Activated naive CD4-positive, alpha-beta T cell treated with anti-CD3 and anti-CD28 coated beads, Interleukin-2, amount 10 ng/mL, durations not matched to agents 7 days and 5 days (primary cell): ENCODE results near the gene NKAPD1.

Experiments used
- CTCF ChIA-PET: fragments of 350-600 bp; sonication (Branson Sonifier 250); formaldehyde crosslinking; loops from one replicate; lab custom pipeline; 2021; ENCODE audit warnings: antibody characterized with exemption; lab: Charles Lee
- DNase-seq: peaks from one replicate; pipeline ENCODE4 v3.0.0-alpha.2; 2020
- H3K27ac Mint-ChIP-seq: one replicate; pipeline ENCODE4 v1.8.0; 2021; ENCODE audit warnings: mild to moderate bottlenecking, moderate library complexity, mixed read lengths
- H3K27me3 Mint-ChIP-seq: one replicate; pipeline ENCODE4 v1.8.0; 2021; ENCODE audit warnings: mild to moderate bottlenecking, mixed read lengths
- H3K36me3 Mint-ChIP-seq: one replicate; pipeline ENCODE4 v1.8.0; 2021; ENCODE audit warnings: mixed read lengths
- H3K4me1 Mint-ChIP-seq: one replicate; pipeline ENCODE4 v1.8.0; 2021; ENCODE audit warnings: mixed read lengths
- H3K4me3 Mint-ChIP-seq: one replicate; pipeline ENCODE4 v1.8.0; 2021; ENCODE audit warnings: mild to moderate bottlenecking, moderate library complexity, mixed read lengths
- H3K9me3 Mint-ChIP-seq: one replicate; pipeline ENCODE4 v1.8.0; 2021; ENCODE audit warnings: mixed read lengths

The NKAPD1 gene

GRCh38 chr11:112106070-112106469 lies 32.0 kb downstream of the NKAPD1 start:
- H3K36me3 Mint-ChIP-seq = no peaks in the 10 kb centered on the region
- CTCF ChIA-PET = no interaction called here

GRCh38 chr11:112113539-112114457 lies 39.7 kb downstream of the NKAPD1 start:
- H3K4me1 Mint-ChIP-seq = peaks cover 12% of the 10 kb centered on the region
- DNase-seq = no peak

More at GRCh38 chr11:112106070-112106469, 32.0 kb downstream of the NKAPD1 start:
- Mint-ChIP-seq H3K9me3 (no peaks in the 10 kb centered on the region), H3K4me3 (no peak overlapping the region), H3K27me3 (no peaks in the 10 kb centered on the region), H3K27ac (no peak overlapping the region), H3K4me1 (no peaks in the 10 kb centered on the region)
- no peak for DNase-seq

GRCh38 chr11:112114460-112114859 lies 40.4 kb downstream of the NKAPD1 start:
- DNase-seq = no peak
- H3K4me3 Mint-ChIP-seq = no peak overlapping the region

More at GRCh38 chr11:112113539-112114457, 39.7 kb downstream of the NKAPD1 start:
- H3K27me3 Mint-ChIP-seq = no peaks in the 10 kb centered on the region
- H3K36me3 Mint-ChIP-seq = no peaks in the 10 kb centered on the region
- H3K27ac Mint-ChIP-seq = no peak overlapping the region
- H3K4me3 Mint-ChIP-seq = no peak overlapping the region
- CTCF ChIA-PET = interaction anchor here (0.6 to 3.4 kb wide), 21 partner anchors 9 to 1176 kb away, joined by 3 to 35 read pairs (median 4); partner anchors contain the start of genes BCO2 and SDHD
- no peaks in the 10 kb centered on the region for H3K9me3 Mint-ChIP-seq

GRCh38 chr11:112115386-112115785 lies 41.3 kb downstream of the NKAPD1 start:
- no peak for DNase-seq
- no peaks in the 10 kb centered on the region for H3K36me3 Mint-ChIP-seq
- no peaks in the 10 kb centered on the region for H3K27me3 Mint-ChIP-seq
- H3K27ac Mint-ChIP-seq = no peak overlapping the region
- H3K4me3 Mint-ChIP-seq = no peak overlapping the region
- peaks cover 12% of the 10 kb centered on the region for H3K4me1 Mint-ChIP-seq
- H3K9me3 Mint-ChIP-seq = no peaks in the 10 kb centered on the region
- CTCF ChIA-PET = interaction anchor here (0.7 to 2.6 kb wide), 3 partner anchors 130 to 166 kb away, joined by 3 to 10 read pairs (median 3); no protein-coding TSS in a partner anchor

More at GRCh38 chr11:112114460-112114859, 40.4 kb downstream of the NKAPD1 start:
- H3K27ac Mint-ChIP-seq = no peak overlapping the region
- no peaks in the 10 kb centered on the region for H3K36me3 Mint-ChIP-seq
- no peaks in the 10 kb centered on the region for H3K9me3 Mint-ChIP-seq
- H3K27me3 Mint-ChIP-seq = no peaks in the 10 kb centered on the region
- peaks cover 12% of the 10 kb centered on the region for H3K4me1 Mint-ChIP-seq
- CTCF ChIA-PET = interaction anchor here (0.7 to 3.4 kb wide), 9 partner anchors 8 to 1175 kb away, joined by 3 to 35 read pairs (median 6); partner anchors contain the start of gene BCO2

GRCh38 chr11:112118176-112118575 lies 44.1 kb downstream of the NKAPD1 start:
- no peak for DNase-seq
- CTCF ChIA-PET = interaction anchor here (0.6 to 0.7 kb wide), 2 partner anchors 84 to 162 kb away, joined by 3 read pairs; no protein-coding TSS in a partner anchor

GRCh38 chr11:112121981-112122615 lies 48.0 kb downstream of the NKAPD1 start:
- Mint-ChIP-seq H3K36me3 (no peaks in the 10 kb centered on the region), H3K27ac (no peak overlapping the region), H3K9me3 (no peaks in the 10 kb centered on the region), H3K4me1 (no peaks in the 10 kb centered on the region), H3K27me3 (no peaks in the 10 kb centered on the region), H3K4me3 (no peak overlapping the region)
- no peak for DNase-seq
- CTCF ChIA-PET = interaction anchor here (1.2 to 3.7 kb wide), 2 partner anchors 9 to 158 kb away, joined by 3 to 20 read pairs; no protein-coding TSS in a partner anchor

More at GRCh38 chr11:112118176-112118575, 44.1 kb downstream of the NKAPD1 start:
- no peaks in the 10 kb centered on the region for H3K27me3 Mint-ChIP-seq
- no peaks in the 10 kb centered on the region for H3K9me3 Mint-ChIP-seq
- peaks cover 12% of the 10 kb centered on the region for H3K4me1 Mint-ChIP-seq
- no peak overlapping the region for H3K4me3 Mint-ChIP-seq
- no peaks in the 10 kb centered on the region for H3K36me3 Mint-ChIP-seq
- no peak overlapping the region for H3K27ac Mint-ChIP-seq

- no peak overlapping the region for H3K4me3 Mint-ChIP-seq
- no peaks in the 10 kb centered on the region for H3K27me3 Mint-ChIP-seq
- no peak for DNase-seq
- H3K9me3 Mint-ChIP-seq = no peaks in the 10 kb centered on the region
- H3K36me3 Mint-ChIP-seq = no peaks in the 10 kb centered on the region
- no peak overlapping the region for H3K27ac Mint-ChIP-seq
- no peaks in the 10 kb centered on the region for H3K4me1 Mint-ChIP-seq
- CTCF ChIA-PET = interaction anchor here (3.7 kb wide), 1 partner anchor 10 kb away, joined by 20 read pairs; no protein-coding TSS in a partner anchor
Measured at GRCh38 chr11:112123129-112123528, 49.0 kb downstream of the NKAPD1 start.

GRCh38 chr11:112127056-112127455 lies 53.0 kb downstream of the NKAPD1 start:
- DNase-seq = no peak
- CTCF ChIA-PET = interaction anchor here (0.9 kb wide), 1 partner anchor 14 kb away, joined by 3 read pairs; no protein-coding TSS in a partner anchor
- Mint-ChIP-seq H3K27me3 (no peaks in the 10 kb centered on the region), H3K4me1 (peaks cover 4% of the 10 kb centered on the region), H3K9me3 (no peaks in the 10 kb centered on the region), H3K4me3 (no peak overlapping the region), H3K27ac (no peak overlapping the region), H3K36me3 (no peaks in the 10 kb centered on the region)

GRCh38 chr11:112128483-112129121 lies 54.5 kb downstream of the NKAPD1 start:
- H3K4me3 Mint-ChIP-seq = no peak overlapping the region
- no peak for DNase-seq
- no peaks in the 10 kb centered on the region for H3K36me3 Mint-ChIP-seq
- peaks cover 4% of the 10 kb centered on the region for H3K4me1 Mint-ChIP-seq
- no peak overlapping the region for H3K27ac Mint-ChIP-seq
- CTCF ChIA-PET = no interaction called here
- no peaks in the 10 kb centered on the region for H3K27me3 Mint-ChIP-seq
- no peaks in the 10 kb centered on the region for H3K9me3 Mint-ChIP-seq

GRCh38 chr11:112129656-112130055 lies 55.6 kb downstream of the NKAPD1 start:
- Mint-ChIP-seq H3K9me3 (no peaks in the 10 kb centered on the region), H3K27me3 (no peaks in the 10 kb centered on the region), H3K36me3 (no peaks in the 10 kb centered on the region), H3K27ac (no peak overlapping the region), H3K4me3 (no peak overlapping the region), H3K4me1 (peaks cover 4% of the 10 kb centered on the region)
- CTCF ChIA-PET = interaction anchor here (0.7 kb wide), 1 partner anchor 17 kb away, joined by 3 read pairs; no protein-coding TSS in a partner anchor
- DNase-seq = no peak

GRCh38 chr11:112132737-112133136 lies 58.6 kb downstream of the NKAPD1 start:
- H3K27ac Mint-ChIP-seq = no peak overlapping the region
- CTCF ChIA-PET = no interaction called here
- H3K4me3 Mint-ChIP-seq = no peak overlapping the region
- DNase-seq = no peak
- no peaks in the 10 kb centered on the region for H3K36me3 Mint-ChIP-seq
- peaks cover 4% of the 10 kb centered on the region for H3K4me1 Mint-ChIP-seq
- H3K27me3 Mint-ChIP-seq = no peaks in the 10 kb centered on the region
- no peaks in the 10 kb centered on the region for H3K9me3 Mint-ChIP-seq

GRCh38 chr11:112134473-112134872 lies 60.4 kb downstream of the NKAPD1 start:
- DNase-seq = no peak
- Mint-ChIP-seq H3K27me3 (no peaks in the 10 kb centered on the region), H3K9me3 (no peaks in the 10 kb centered on the region), H3K27ac (no peak overlapping the region), H3K36me3 (no peaks in the 10 kb centered on the region), H3K4me3 (no peak overlapping the region), H3K4me1 (peaks cover 4% of the 10 kb centered on the region)
- CTCF ChIA-PET = interaction anchor here (1.2 kb wide), 1 partner anchor 21 kb away, joined by 3 read pairs; no protein-coding TSS in a partner anchor
